ENCODE data around the gene OXSM. TPM values are rescaled to one million over a fixed set of nuclear protein-coding genes. Genes with fewer than 3 reads are reported as not detected.

The OXSM gene
- total RNA-seq, 1 donor from 2014 or later, result 8.7 TPM

DNA sequence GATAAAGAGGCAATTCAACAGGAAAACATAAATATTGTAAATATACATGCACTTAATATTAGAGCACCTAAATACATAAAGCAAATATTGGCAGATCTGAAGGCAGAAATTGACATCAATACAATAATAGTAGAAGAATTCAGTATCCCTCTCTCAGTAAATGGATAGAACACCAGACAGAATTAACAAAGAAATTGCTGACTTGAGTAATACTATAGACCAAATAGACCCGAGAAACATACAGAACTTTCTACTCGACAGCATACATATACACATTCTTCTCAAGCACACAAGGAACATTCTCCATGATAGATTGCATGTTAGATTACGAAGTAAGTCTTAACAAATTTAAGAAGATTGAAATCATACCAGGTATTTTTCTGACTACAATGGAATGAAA, 50.2 kb downstream of the OXSM start:
- TF ChIP-seq, protein P1, sequence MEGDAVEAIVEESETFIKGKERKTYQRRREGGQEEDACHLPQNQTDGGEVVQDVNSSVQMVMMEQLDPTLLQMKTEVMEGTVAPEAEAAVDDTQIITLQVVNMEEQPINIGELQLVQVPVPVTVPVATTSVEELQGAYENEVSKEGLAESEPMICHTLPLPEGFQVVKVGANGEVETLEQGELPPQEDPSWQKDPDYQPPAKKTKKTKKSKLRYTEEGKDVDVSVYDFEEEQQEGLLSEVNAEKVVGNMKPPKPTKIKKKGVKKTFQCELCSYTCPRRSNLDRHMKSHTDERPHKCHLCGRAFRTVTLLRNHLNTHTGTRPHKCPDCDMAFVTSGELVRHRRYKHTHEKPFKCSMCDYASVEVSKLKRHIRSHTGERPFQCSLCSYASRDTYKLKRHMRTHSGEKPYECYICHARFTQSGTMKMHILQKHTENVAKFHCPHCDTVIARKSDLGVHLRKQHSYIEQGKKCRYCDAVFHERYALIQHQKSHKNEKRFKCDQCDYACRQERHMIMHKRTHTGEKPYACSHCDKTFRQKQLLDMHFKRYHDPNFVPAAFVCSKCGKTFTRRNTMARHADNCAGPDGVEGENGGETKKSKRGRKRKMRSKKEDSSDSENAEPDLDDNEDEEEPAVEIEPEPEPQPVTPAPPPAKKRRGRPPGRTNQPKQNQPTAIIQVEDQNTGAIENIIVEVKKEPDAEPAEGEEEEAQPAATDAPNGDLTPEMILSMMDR (conservative IDR thresholded peaks at IDR 0.05), result no peak
- H3K4me3 Mint-ChIP-seq, result no peak overlapping the region
- peaks cover 6% of the 10 kb centered on the region for H3K9me3 Mint-ChIP-seq
- H3K36me3 Mint-ChIP-seq (ENCODE audit: low read depth), result no peaks in the 10 kb centered on the region
- no peaks in the 10 kb centered on the region for H3K27me3 Mint-ChIP-seq (ENCODE audit: low read depth)
- H3K27ac Mint-ChIP-seq (ENCODE audit: unreplicated experiment), result no peak overlapping the region
- no peak for DNase-seq (ENCODE audit: low read depth, low spot score)
- H3K4me1 Mint-ChIP-seq, result no peaks in the 10 kb centered on the region

DNA sequence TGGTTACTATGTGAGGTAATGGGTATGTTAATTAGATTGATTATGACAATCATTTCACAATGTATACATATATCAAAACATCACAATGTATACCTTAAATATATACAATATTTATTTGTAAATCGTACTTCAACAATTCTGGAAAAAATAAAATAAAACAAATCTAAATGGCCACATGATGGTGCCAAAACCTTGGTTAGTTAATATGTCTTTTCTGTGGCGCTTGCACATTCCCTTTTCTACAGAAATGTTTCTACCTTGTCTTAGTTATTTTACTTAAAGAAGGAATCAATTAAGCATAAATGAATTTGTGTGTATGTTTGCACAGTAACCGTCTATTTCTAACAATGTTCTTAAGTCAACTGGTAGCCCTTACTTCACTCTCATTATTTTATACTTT, 53.4 kb downstream of the OXSM start:
- no peak for DNase-seq (ENCODE audit: low read depth, low spot score)
- peaks cover 6% of the 10 kb centered on the region for H3K4me1 Mint-ChIP-seq
- H3K27me3 Mint-ChIP-seq (ENCODE audit: low read depth), result no peaks in the 10 kb centered on the region
- TF ChIP-seq, protein P1 (conservative IDR thresholded peaks at IDR 0.05), result peak; percentile 54
- H3K9me3 Mint-ChIP-seq, result peaks cover 4% of the 10 kb centered on the region
- no peaks in the 10 kb centered on the region for H3K36me3 Mint-ChIP-seq (ENCODE audit: low read depth)
- H3K4me3 Mint-ChIP-seq, result no peak overlapping the region
- no peak overlapping the region for H3K27ac Mint-ChIP-seq (ENCODE audit: unreplicated experiment)

Other genes starting within 250 kb of the OXSM start
- gene TOP2B, start 125.2 kb upstream of the OXSM start, total RNA-seq, result 169 and 170 TPM in 2 replicates
- 29.9 and 32.2 TPM in 2 replicates for gene NGLY1, start 6.6 kb upstream of the OXSM start, total RNA-seq

All from neural crest cell (in vitro differentiated cells).